SK-N-MC (cell line): ENCODE measurements around the gene GNG14.
"Not testable (repeated sequence)": the region's sequence is repeated elsewhere in the genome, so short reads cannot be mapped to it uniquely, and the experiment has no call there.

ENCODE experiments used
- DNase-seq: peaks from one replicate; pipeline ENCODE4 v3.0.0-alpha.2; 2011; ENCODE audit warnings: low read depth, low spot score
- H3K27ac ChIP-seq: fragments of 200-600 bp; sonication (generic); 2 replicates; pipeline ENCODE4 v1.5.1; 2016; ENCODE audit warnings: mixed run types
- H3K36me3 ChIP-seq: fragments of 200-600 bp; sonication (generic); 2 replicates; pipeline ENCODE4 v1.6.1; 2017; ENCODE audit warnings: antibody characterized with exemption, low read length, mixed read lengths; ENCODE audit not compliant: insufficient read depth
- H3K4me3 ChIP-seq: fragments of 200-600 bp; sonication (generic); 2 replicates; pipeline ENCODE4 v1.5.1; 2016
- H3K9ac ChIP-seq: fragments of 200-600 bp; sonication (generic); 2 replicates; pipeline ENCODE4 v1.8.0; 2017; ENCODE audit warnings: mixed run types, mixed read lengths; ENCODE audit not compliant: insufficient read length
- H3K9me3 ChIP-seq: fragments of 200-600 bp; sonication (generic); 2 replicates; pipeline ENCODE4 v1.6.1; 2017; ENCODE audit warnings: low read depth, mild to moderate bottlenecking, antibody characterized with exemption, low read length, moderate library complexity, mixed read lengths
- EZH2 ChIP-seq: fragments of 200-600 bp; sonication (generic); IDR thresholded peaks from one replicate; pipeline ENCODE4 v1.6.1; 2017; ENCODE audit warnings: antibody characterized with exemption
- FOXP2 ChIP-seq: optimal IDR thresholded peaks from 2 replicates; pipeline ENCODE3; 2011; ENCODE audit warnings: mild to moderate bottlenecking, moderate library complexity; ENCODE audit not compliant: insufficient read depth; ENCODE audit errors: extremely low read length, control extremely low read depth
- POLR2AphosphoS5 ChIP-seq: IDR thresholded peaks from 2 replicates; pipeline ENCODE4 v1.6.1; 2012; ENCODE audit warnings: mild to moderate bottlenecking, low read depth, low read length, borderline replicate concordance

Gene GNG14

GRCh38 chr19:12696366-12697335 lies 8.9 kb downstream of the GNG14 start, which contains the start of gene FBXW9:
Gene FBXW9, minus strand, starts transcription at chr19:12696631. Its CDS starts 50 bp downstream, at chr19:12696581.
- TF ChIP-seq FOXP2 = peak; percentile 43
- TF ChIP-seq EZH2 = no peak
- TF ChIP-seq POLR2AphosphoS5 = peak; percentile 92
- Histone ChIP-seq H3K4me3 (peak within 1 kb of the TSS; percentile 88), H3K9me3 (no peaks in the 10 kb centered on the region), H3K9ac (peak within 1 kb of the TSS; percentile 85), H3K36me3 (peaks cover 16% of the 10 kb centered on the region), H3K27ac (peak within 1 kb of the TSS; percentile 95)
- DNase-seq = peak; percentile 91

GRCh38 chr19:12697425-12697824 lies 9.6 kb downstream of the GNG14 start:
- H3K4me3 ChIP-seq = peak overlapping the region; percentile 88

DNA sequence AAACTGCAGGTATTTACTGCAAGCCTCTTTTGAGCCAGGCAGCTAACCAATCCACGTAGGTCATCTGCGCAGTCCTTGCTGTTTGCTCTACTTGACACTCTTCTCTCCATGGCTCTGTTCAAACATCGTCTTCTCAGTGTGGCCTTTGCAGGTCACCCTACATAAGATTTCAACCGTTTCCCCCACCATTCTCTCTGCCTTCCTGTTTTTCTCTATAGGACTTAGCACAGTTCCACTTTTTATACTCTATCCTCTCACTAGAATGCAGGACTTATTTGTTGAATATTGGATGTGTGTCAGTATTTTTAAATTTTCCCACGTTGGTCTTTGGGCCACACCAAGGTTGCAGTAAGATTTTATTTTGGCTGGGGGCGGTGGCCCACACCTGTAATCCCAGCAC lies 10.3 kb downstream of the GNG14 start:
- DNase-seq = no peak
- H3K4me3 ChIP-seq = no peak overlapping the region
- peaks cover 30% of the 10 kb centered on the region for H3K36me3 ChIP-seq
- H3K9me3 ChIP-seq = no peaks in the 10 kb centered on the region
- no peak for TF ChIP-seq EZH2
- no peak for TF ChIP-seq POLR2AphosphoS5
- TF ChIP-seq FOXP2 = no peak
- H3K9ac ChIP-seq = no peak overlapping the region
- H3K27ac ChIP-seq = no peak overlapping the region

More at GRCh38 chr19:12697425-12697824, 9.6 kb downstream of the GNG14 start:
- peak overlapping the region; percentile 85 for H3K9ac ChIP-seq
- 0 out of 2 replicates have a peak, but pooled peaks have one; percentile 24 for TF ChIP-seq POLR2AphosphoS5
- H3K36me3 ChIP-seq = peaks cover 23% of the 10 kb centered on the region
- DNase-seq, H3K9me3 ChIP-seq, H3K27ac ChIP-seq: not testable (repeated sequence)

DNA sequence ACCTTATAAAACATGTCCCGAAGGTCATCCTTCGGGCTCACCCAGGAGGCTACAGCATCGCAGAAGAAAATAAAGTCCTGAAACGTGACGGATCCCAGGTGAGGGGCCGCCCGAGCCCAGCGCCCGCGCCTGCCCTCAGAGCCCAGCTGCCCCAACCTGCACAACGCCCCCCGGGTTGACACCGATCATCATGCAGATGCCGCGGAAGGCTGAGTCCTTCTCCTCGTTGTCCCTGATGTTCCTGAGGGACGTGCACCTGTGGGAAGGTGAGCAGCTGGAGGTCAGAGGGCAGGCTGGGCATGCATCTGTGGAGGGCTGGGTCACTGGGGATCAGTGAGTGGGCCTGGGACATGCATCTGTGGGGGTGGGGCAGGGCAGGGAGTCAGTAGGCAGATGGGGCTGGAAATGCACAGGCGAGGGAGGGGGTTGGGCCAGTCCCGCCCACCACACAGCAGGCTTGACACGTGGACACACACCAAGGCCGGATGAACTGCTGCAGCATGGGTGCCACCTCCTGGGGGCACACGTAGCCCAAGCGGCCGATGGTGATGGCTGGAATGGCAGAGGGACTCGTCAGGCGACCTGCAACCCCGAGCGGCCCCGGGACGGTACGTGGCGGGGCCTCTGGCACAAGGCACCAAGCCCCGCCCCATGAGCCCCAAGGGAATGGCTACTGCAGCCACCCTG lies 13.9 kb downstream of the GNG14 start:
- TF ChIP-seq EZH2 (no peak), POLR2AphosphoS5 (peak; percentile 24; the same call in 1 of the 2 replicates), FOXP2 (no peak)
- Histone ChIP-seq H3K36me3 (peaks cover 61% of the 10 kb centered on the region), H3K27ac (no peak overlapping the region), H3K4me3 (no peak overlapping the region), H3K9me3 (no peaks in the 10 kb centered on the region), H3K9ac (no peak overlapping the region)
- no peak for DNase-seq

- Histone ChIP-seq H3K9ac (no peak overlapping the region), H3K9me3 (no peaks in the 10 kb centered on the region), H3K4me3 (no peak overlapping the region), H3K27ac (no peak overlapping the region), H3K36me3 (peaks cover 68% of the 10 kb centered on the region)
- DNase-seq = no peak
- TF ChIP-seq POLR2AphosphoS5 (no peak; the same call in 1 of the 2 replicates), EZH2 (no peak), FOXP2 (no peak)
These were observed 15.2 kb downstream of the GNG14 start for GRCh38 chr19:12703046-12703445.

GRCh38 chr19:12705169-12705568 lies 17.4 kb downstream of the GNG14 start:
- H3K9me3 ChIP-seq = no peaks in the 10 kb centered on the region
- H3K27ac ChIP-seq = no peak overlapping the region
- H3K9ac ChIP-seq = no peak overlapping the region
- TF ChIP-seq FOXP2 (no peak), POLR2AphosphoS5 (no peak), EZH2 (no peak)
- H3K4me3 ChIP-seq = no peak overlapping the region
- DNase-seq = no peak
- peaks cover 84% of the 10 kb centered on the region for H3K36me3 ChIP-seq

GRCh38 chr19:12705654-12706331 lies 18.0 kb downstream of the GNG14 start:
- Histone ChIP-seq H3K9me3 (no peaks in the 10 kb centered on the region), H3K9ac (no peak overlapping the region), H3K36me3 (peaks cover 88% of the 10 kb centered on the region), H3K27ac (no peak overlapping the region), H3K4me3 (no peak overlapping the region)
- DNase-seq = no peak
- no peak for TF ChIP-seq FOXP2
- TF ChIP-seq EZH2 = no peak
- TF ChIP-seq POLR2AphosphoS5 = no peak

DNA sequence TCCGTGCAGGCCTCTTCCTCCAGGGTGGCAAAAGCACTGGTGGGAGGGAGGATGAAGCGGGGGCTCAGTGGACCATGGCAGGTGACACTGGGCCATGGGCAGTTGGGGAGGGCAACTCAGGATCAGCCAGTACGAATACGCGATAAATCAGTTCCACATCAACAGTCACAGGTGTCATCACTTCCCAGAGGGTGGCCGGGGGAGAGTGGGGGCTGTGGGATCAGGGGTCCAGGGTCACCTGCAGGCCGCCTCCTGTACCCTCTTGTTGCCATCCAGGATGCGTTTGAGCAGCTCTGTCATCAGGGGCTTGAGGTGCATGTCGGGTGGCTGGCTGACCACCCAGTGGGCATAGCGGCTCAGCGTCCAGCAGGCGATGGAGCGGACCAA lies 18.5 kb downstream of the GNG14 start:
- Histone ChIP-seq H3K9ac (no peak overlapping the region), H3K4me3 (no peak overlapping the region), H3K27ac (no peak overlapping the region), H3K36me3 (peaks cover 87% of the 10 kb centered on the region), H3K9me3 (no peaks in the 10 kb centered on the region)
- no peak for DNase-seq
- no peak for TF ChIP-seq FOXP2
